Medulla oblongata (tissue), 1 donor: ENCODE measurements around the gene FNDC4.

Experiments
- DNase-seq: peaks from one replicate; pipeline ENCODE4 v3.0.0-alpha.2; 2015; ENCODE audit errors: extremely low spot score

The FNDC4 gene

GRCh38 chr2:27494284-27494943, 586 bp downstream of the FNDC4 start:
- DNase-seq = peak; percentile 21

GRCh38 chr2:27493948-27494283, 1.1 kb downstream of the FNDC4 start:
- DNase-seq = no peak

GRCh38 chr2:27492557-27492956, 2.4 kb downstream of the FNDC4 start:
- DNase-seq = no peak

GRCh38 chr2:27489498-27490397, 5.3 kb downstream of the FNDC4 start, which contains the start of gene IFT172:
Gene IFT172, minus strand, starts transcription at chr2:27489743. Its CDS starts 90 bp downstream, at chr2:27489653.
- peak; percentile 99 for DNase-seq

- DNase-seq = no peak
Observed at GRCh38 chr2:27489118-27489497, 5.9 kb downstream of the FNDC4 start.

GRCh38 chr2:27485496-27485895, 9.5 kb downstream of the FNDC4 start:
- peak; percentile 70 for DNase-seq

GRCh38 chr2:27471961-27472360, 23.0 kb downstream of the FNDC4 start:
- no peak for DNase-seq

GRCh38 chr2:27464443-27464842, 30.6 kb downstream of the FNDC4 start:
- no peak for DNase-seq

GRCh38 chr2:27461118-27461517, 33.9 kb downstream of the FNDC4 start:
- no peak for DNase-seq

GRCh38 chr2:27453968-27454367, 41.0 kb downstream of the FNDC4 start:
- DNase-seq = no peak

GRCh38 chr2:27451095-27451494, 43.9 kb downstream of the FNDC4 start:
- DNase-seq = no peak

GRCh38 chr2:27448381-27448780, 46.6 kb downstream of the FNDC4 start:
- no peak for DNase-seq

- DNase-seq = no peak
Observed at GRCh38 chr2:27446057-27446456, 48.9 kb downstream of the FNDC4 start.

- no peak for DNase-seq
Observed at GRCh38 chr2:27445615-27446014, 49.4 kb downstream of the FNDC4 start.

- no peak for DNase-seq
Observed at GRCh38 chr2:27445155-27445554, 49.8 kb downstream of the FNDC4 start.

GRCh38 chr2:27442920-27443282, 52.1 kb downstream of the FNDC4 start:
- no peak for DNase-seq

- no peak for DNase-seq
Observed at GRCh38 chr2:27441958-27442919, 52.8 kb downstream of the FNDC4 start, which contains the start of gene KRTCAP3. Gene KRTCAP3, plus strand, starts transcription at chr2:27442381. Its CDS starts 32 bp downstream, at chr2:27442413.
